Limb (tissue), 2 donors: Measurements from ENCODE around the gene SYNDIG1.

ENCODE experiments used
- DNase-seq, 2 donors: peaks; one replicate each; pipeline ENCODE4 v3.0.0-alpha.2; 2016; ENCODE audit errors: extremely low spot score in 2 of 2

The SYNDIG1 gene

GRCh38 chr20:24470746-24471582 lies 1.5 kb downstream of the SYNDIG1 start:
- DNase-seq, result peak in 1 of 2 donors; percentile 51

- DNase-seq, result no peak
These were observed 3.0 kb downstream of the SYNDIG1 start for GRCh38 chr20:24472426-24472825.

- DNase-seq, result no peak
These were observed 4.2 kb downstream of the SYNDIG1 start for GRCh38 chr20:24473435-24474223.

GRCh38 chr20:24477831-24478547 lies 8.6 kb downstream of the SYNDIG1 start:
- DNase-seq, result no peak

- DNase-seq, result no peak
These were observed 9.2 kb downstream of the SYNDIG1 start for GRCh38 chr20:24478584-24478983.

- DNase-seq, result no peak
These were observed 9.7 kb downstream of the SYNDIG1 start for GRCh38 chr20:24479106-24479505.

GRCh38 chr20:24479595-24479994 lies 10.2 kb downstream of the SYNDIG1 start:
- DNase-seq, result no peak

- DNase-seq, result no peak
These were observed 11.1 kb downstream of the SYNDIG1 start for GRCh38 chr20:24480509-24480908.

- DNase-seq, result no peak
These were observed 11.7 kb downstream of the SYNDIG1 start for GRCh38 chr20:24481173-24481572.

- no peak for DNase-seq
These were observed 14.1 kb downstream of the SYNDIG1 start for GRCh38 chr20:24483435-24484080.

GRCh38 chr20:24484081-24484450 lies 14.6 kb downstream of the SYNDIG1 start:
- no peak for DNase-seq

- peak in 1 of 2 donors; percentile 16 for DNase-seq
These were observed 16.6 kb downstream of the SYNDIG1 start for GRCh38 chr20:24485981-24486380.

- peak in 1 of 2 donors; percentile 14 for DNase-seq
These were observed 17.8 kb downstream of the SYNDIG1 start for GRCh38 chr20:24487240-24487639.

- DNase-seq, result no peak
These were observed 18.2 kb downstream of the SYNDIG1 start for GRCh38 chr20:24487648-24488047.

GRCh38 chr20:24488064-24488799 lies 18.8 kb downstream of the SYNDIG1 start:
- peak in 1 of 2 donors; percentile 18 for DNase-seq

- no peak for DNase-seq
These were observed 19.4 kb downstream of the SYNDIG1 start for GRCh38 chr20:24488800-24489175.

GRCh38 chr20:24489193-24489592 lies 19.8 kb downstream of the SYNDIG1 start:
- DNase-seq, result peak in 1 of 2 donors; percentile 14

GRCh38 chr20:24489631-24490260 lies 20.3 kb downstream of the SYNDIG1 start:
- DNase-seq, result peak in 1 of 2 donors; percentile 19

GRCh38 chr20:24490598-24490997 lies 21.2 kb downstream of the SYNDIG1 start:
- DNase-seq, result peak in 1 of 2 donors; percentile 18
